ENCODE results near the gene ANO9.

ANO9 gene

GRCh38 chr11:371051-371450 is 70.8 kb downstream of the ANO9 start:
- no peak for DNase-seq (ENCODE audit: low read depth in 2 of 3, low spot score in 1 of 3)

- no peak for DNase-seq (ENCODE audit: low read depth in 2 of 3, low spot score in 1 of 3)
Measured at GRCh38 chr11:370070-370941, 71.5 kb downstream of the ANO9 start.

GRCh38 chr11:369336-370018 is 72.3 kb downstream of the ANO9 start, which contains the start of gene B4GALNT4:
Gene B4GALNT4 (plus strand): TSS chr11:369499. CDS start chr11:369804, 305 bp downstream.
- no peak for DNase-seq (ENCODE audit: low read depth in 2 of 3, low spot score in 1 of 3)

DNA sequence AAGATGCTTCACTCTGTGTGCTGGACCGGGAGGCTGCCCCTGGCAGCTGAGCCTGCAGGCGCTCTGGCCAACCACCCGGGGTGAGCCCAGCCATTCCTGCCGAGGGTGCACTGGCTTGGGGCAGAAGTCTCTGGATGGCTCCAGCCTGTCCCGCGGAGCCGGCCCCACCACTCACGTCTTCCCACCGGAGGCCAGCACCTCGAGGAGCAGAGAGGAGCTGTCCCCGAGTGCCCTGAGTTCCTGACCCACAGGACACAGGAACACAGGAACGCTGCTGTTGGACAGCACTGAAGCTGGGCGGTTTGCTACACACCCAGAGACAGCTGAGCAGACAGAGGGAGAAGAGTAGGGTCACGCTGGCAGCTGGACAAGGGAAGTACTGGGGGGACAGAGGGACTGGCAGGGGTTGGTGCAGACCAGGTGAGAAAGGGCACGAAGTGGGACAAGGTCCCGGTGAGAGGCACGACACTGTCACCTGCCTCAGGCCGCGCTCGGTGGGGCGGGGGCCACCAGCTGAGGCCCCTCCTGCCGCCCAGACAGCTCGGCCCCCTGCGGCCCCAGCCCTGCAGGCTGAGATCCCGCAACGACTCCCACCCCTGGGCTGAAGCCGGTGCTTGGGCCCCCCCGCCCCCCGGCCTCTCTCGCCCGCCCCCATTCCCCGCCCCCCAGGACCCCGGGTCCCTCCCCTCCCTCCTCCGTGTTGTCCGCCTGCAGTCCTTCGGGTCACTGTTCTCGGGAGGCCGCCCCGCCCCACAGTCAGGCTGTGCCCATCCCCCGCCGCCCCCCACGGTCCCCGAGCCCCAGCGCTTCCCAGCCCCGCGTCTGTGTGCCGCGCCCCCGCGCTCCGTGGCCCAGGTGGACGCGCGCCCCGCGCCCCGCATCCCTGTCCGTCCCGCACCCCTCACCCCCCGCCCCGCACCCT is 73.1 kb downstream of the ANO9 start:
- no peak for DNase-seq (ENCODE audit: low read depth in 2 of 3, low spot score in 1 of 3)

DNA sequence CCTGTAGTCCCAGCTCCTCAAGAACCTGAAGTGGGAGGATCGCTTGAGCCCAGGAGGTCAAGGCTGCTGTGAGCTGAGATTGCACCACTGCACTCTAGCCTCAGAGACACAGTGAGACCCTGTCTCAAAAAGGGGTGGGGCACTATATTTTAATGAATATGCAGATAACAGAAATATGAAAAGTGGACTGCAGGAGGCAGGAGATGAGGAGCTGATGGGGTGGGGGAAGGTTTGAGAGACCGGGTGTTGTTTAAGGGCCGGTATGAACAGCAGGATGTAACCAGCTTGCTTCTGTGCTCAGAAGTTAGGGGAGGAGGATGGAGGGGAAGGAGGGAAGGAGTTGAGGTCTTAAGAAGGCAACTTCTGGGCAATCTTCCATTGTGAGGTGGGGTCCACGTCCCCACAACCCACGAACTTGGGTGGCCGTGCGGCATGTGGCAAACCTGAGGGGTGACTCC is 73.8 kb downstream of the ANO9 start:
- no peak for DNase-seq (ENCODE audit: low read depth in 2 of 3, low spot score in 1 of 3)
